NAMALWA (cell line): Measurements from ENCODE around the gene RIPPLY3.
"Not testable (repeated sequence)": the region's sequence is repeated elsewhere in the genome, so short reads cannot be mapped to it uniquely, and the experiment has no call there.

Experiments
- DNase-seq: peaks from one replicate; pipeline ENCODE4 v3.0.0-alpha.2; 2015; ENCODE audit warnings: low spot score

Gene RIPPLY3

DNA sequence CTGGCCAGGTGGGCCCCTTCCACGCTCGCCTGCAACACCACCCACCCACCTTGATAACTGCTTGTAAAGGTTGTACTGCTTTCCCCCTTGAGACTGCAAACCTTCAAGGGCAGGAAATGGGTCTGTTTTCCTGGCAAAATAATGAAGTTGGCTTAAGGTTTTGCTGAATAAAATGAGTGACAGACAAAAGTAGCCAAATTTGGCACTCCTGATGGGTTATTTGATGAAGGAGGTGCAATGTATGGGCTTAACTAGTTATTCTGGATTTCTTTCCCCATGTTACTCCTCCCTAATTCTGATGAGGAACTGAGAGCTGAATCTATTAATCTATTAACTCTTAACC lies 25.5 kb upstream of the RIPPLY3 start:
- DNase-seq: no peak

GRCh38 chr21:36981977-36982700 lies 24.4 kb upstream of the RIPPLY3 start:
- DNase-seq: no peak

DNA sequence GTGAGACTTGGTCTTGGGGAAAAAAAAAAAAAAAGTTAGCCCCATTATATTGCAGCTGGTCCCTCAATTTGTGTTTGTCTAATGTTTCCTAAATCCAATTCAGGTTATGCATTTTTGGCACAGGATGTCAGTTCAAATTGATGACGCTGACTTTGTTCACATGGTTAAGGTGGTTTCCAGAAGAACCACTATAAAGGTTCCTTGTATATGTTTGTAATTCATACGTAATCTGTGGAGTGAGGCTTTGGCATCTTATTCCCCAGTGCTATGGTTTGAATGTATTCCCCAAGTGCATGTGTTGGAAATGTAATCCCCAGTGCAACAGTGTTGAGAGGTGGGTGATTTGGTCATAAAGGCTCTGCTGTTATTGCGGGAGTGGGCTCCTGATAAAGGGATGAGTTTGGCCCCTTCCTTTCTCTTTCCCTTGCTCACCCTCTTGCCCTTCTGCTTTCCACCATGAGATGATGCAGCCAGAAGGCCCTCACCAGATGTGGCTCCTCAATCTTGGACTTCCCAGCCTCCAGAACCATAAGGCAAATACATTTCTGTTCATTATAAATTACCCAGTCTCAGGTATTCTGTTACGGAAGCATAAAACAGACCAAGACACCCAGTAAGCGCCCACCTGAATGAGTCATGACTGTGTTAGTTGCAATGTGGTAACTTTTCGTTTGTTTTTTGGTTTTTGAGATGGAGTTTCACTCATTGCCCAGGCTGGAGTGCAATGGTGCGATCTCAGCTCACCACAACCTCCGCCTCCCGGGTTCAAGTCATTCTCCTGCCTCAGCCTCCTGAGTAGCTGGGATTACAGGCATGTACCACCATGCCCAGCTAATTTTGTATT lies 20.5 kb upstream of the RIPPLY3 start:
- no peak for DNase-seq

- no peak for DNase-seq
Observed at GRCh38 chr21:36987845-36988244, 18.7 kb upstream of the RIPPLY3 start.

- DNase-seq: no peak
Observed at GRCh38 chr21:36988536-36988935, 18.0 kb upstream of the RIPPLY3 start.

DNA sequence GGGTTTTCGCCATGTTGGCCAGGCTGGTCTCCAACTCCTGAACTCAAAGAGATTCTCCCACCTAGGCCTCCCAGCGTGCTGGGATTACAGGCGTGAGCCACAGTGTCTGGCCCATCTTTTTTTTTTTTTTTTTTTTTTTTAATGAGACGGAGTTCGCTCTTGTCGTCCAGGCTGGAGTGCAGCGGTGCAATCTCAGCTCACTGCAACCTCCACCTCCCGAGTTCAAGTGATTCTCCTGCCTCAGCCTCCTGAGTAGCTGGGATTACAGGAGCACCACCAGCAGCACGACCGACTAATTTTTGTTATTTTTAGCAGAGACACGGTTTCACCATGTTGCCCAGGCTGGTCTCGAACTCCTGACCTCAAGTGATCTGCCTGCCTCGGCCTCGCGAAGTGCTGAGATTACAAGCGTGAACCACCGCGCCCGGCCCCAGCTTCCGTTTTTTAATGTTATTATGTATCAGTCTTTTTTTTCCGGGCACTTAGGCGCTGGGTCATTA lies 17.3 kb upstream of the RIPPLY3 start:
- not testable (repeated sequence) for DNase-seq

DNA sequence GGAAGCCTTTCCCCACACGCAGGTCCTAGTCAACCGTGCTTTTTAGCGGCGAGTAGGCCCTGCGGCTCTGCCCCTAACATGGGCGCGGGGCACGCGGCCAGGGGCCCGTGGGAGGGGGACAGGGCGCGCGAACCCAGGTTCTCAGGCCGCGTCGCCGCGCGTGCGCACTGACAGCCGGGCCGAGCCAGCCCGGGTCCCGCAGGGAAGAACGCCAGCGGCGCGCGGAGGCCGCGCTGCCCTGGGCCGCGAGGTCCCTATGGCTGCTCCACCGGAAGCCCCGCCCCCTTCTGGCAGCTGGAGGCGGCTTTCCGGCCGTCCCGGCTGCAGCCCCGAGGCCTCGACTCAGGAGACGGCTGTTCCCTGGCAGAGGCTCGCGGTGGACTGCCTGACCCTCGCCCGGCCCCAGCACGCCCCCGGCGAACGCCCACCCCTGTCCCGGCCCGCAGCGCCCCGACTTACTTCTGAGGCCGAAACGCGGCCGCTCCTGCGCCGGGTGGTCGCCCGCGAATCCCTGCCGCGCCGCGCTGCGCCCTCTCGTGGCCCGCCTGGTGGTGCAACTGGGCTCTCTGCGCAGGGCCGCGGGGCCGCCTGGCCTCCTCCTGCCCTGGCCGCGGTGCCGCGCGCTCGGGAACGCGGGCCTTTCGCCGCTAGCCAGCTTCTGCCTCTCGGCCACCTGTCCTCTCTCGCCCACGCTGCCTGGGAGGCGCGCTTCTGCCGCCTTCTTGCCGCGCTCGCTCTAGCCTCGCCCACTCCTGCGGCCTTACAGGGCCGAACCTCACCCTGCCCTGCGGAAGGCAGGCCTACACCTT lies 16.6 kb upstream of the RIPPLY3 start:
- peak; percentile 80 for DNase-seq

- no peak for DNase-seq
Observed at GRCh38 chr21:36990508-36991205, 15.8 kb upstream of the RIPPLY3 start.

- no peak for DNase-seq
Observed at GRCh38 chr21:36992671-36993070, 13.8 kb upstream of the RIPPLY3 start.

DNA sequence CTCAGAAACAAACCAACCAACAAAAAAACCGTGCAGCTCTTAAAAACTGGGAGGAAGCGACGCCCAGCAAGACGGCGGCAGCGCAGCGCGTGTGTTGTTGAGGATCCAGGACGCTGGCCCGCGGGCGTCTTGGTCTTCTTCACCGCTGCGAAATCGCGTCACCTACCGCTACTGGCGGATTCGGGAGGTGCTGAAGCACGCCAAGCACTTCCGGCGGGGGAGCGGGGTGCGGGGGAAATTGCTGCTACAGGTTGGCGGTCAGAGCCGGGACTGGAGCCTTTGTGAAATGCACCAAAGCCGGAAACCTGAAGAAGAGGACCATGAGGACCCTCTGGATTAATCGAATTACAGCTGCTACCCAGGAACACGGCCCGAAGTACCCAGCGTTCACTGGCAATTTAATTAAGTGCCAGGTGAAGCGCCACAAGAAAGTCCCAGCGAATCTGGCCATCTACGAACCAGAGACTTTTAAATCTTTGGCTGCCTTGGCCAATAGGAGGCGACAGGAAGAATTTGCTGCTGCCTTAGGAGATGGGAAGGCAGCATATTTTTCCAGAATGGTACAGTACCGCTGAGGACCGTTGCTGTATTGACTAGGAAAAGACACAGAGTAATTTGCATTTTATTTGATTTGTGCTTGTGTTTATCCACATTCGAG lies 11.9 kb upstream of the RIPPLY3 start:
- DNase-seq: no peak

- DNase-seq: not testable (repeated sequence)
Observed at GRCh38 chr21:36995285-36995684, 11.2 kb upstream of the RIPPLY3 start.

DNA sequence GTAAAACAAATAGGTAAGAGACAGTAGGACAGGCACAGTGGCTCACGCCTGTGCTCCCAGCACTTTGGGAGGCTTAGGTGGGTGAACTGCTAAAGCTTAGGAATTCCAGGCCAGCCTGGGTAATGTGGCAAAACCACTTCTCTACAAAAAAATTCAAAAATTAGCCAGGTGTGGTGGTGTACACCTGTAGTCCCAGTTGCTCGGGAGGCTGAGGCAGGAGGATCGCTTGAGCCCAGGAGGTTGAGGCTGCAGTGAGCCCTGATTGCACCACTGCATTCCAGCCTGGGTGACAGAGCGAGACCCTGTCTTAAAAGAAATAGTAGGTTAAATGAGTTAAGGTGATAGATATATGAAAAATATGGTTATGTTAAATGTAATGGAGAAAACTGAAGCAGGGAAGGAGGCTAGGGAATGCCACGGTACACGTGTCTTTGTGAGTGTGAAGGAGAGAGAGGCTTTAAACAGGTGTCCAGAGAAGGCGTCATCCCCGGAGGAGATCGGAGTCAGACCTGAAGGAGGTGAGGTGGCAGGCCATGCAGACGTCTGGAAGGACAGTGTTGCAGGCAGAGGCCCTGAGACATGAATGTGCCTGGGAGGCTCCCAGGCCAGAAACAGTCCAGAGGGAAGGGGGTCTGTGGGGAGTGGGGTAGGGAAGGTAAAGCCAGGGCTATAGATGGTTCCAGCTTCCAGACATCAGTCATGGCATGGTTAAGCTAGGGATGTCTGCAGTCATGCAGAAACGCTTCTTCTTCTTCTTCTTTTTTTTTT lies 7.2 kb upstream of the RIPPLY3 start:
- no peak for DNase-seq

DNA sequence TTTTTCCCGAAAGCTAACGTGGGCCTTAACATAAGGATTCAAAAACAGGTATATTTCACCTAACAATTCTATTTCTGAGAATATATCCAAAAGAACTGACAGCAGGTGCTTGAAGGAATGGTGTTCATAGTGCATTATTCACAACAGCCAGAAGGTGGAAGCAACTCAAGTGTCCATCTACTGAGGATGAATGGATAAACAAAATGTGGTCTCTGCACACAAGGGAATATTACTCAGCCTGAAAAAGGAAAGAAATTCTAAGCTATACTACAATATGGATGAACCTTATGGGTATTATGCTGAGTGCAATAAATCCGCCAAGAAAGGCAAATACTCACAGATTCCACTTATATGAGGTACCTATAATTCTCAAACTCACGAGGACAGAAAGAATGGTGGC lies 6.1 kb upstream of the RIPPLY3 start:
- peak; percentile 28 for DNase-seq

DNA sequence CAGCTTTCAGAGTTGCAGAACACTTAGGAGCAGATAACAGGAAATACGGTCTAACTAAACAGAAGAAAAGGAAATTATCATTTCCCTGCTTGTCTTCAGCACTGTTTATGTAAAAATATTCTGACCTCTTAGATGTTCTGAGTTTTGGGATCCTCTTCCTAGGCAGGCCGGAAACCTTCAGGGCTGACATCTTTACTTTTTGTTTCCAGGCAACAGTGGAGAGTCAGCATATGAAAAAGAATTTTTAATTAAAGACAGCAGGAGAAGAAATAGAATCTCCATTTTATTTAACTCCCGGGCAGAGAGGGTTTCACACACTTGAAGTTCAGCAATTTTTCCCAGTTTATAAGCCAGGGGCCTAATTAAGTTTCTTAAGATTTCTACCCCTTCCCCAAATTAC lies 5.1 kb upstream of the RIPPLY3 start:
- no peak for DNase-seq

- DNase-seq: not testable (repeated sequence)
Observed at GRCh38 chr21:37002851-37003250, 3.7 kb upstream of the RIPPLY3 start.

DNA sequence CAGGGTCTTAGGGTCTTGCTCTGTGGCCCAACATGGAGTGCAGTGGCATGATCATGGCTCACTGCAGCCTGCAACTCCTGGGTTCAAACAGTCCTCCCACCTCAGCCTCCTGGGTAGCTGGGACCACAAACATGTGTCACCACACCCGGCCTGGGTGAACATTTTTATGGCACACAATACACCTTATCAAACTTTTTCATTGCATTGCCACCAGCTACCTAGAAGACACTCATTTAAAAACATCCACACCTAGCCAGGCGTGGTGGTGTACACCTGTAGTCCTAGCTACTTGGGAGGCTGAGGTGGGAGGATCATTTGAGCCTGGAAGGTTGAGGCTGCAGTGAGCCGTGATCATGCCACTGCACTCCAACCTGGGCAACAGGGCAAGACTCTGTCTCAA lies 2.6 kb upstream of the RIPPLY3 start:
- not testable (repeated sequence) for DNase-seq

DNA sequence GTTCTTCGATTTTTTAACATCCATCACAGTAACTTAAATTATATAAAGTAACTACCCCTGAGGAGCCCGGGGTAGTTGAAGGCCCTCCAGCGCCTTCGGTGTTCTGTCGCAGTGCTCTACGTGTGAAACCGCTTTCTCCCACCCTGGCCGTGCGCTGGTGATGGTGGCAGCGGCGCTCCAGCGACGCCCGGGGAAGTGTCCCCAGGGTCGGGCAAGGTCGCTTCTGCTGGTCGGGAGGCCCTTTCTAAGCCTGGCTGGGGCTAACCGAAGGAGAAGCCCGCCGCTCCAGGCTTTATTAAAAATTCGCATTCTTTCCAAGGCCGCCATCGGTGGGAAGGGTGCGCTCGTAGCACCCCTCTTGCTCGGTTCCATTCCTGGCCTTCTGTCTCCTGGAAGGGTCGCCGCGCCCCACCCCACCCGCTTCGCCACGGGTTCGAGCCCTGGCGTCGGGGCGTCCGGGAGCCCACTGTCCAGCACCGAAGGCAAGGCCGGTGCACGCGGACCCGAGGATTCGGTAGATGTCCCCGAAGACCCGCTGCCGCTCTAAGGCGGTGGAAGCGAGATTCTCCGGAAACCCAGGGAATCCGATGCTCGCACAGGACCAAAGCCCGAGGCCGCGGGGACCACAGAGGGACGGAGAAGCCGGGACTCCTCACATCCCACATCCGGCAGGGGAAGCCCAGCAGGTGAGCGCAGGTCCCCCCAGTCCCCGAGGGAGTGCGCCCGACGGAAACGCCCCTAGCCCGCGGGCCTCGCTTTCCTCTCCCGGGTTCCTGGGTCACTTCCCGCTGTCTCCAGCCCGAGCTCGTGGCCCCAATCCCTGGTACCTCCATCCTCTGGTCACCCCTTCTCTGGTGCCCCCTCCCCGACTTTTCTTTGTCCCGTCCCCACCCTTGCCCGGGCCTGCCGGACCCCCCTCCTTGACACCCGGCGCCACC lies 685 bp upstream of the RIPPLY3 start:
- DNase-seq: no peak

- DNase-seq: no peak
Observed at GRCh38 chr21:37008724-37009123, 2.2 kb downstream of the RIPPLY3 start.

DNA sequence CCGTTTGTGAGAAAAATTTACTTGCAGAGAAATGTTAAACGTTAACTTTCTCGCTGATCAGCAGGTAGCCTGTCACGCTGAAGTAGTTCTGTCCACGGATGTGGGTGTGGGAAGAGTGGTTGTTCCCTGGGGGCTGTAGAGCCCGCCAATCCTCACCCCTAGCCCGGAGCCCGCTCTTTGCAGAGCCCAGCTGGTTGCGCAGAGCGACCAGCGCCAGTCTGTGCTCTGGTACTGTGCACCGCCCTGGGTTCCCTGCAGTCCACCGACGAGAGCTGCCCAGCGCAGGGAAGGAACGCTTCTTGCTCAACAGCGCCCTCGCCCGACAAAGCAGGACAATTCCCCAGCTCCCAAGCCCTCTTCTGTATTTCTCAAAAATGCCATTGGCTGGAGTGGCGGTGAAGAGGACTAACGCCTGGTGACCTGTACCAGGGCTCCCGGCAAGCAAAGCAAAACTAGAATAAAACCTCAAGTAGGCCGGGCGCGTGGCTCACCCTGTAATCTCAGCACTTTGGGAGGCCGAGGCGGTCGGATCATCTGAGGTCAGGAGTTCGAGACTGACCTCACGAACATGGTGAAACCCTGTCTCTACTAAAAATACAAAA lies 3.3 kb downstream of the RIPPLY3 start:
- DNase-seq: peak; percentile 87
